ENCODE results near the gene HLA-DOB.
"Not testable (repeated sequence)": the region's sequence is repeated elsewhere in the genome, so short reads cannot be mapped to it uniquely, and the experiment has no call there.

HLA-DOB gene

GRCh38 chr6:32807020-32807580, 9.7 kb downstream of the HLA-DOB start:
- DNase-seq: no peak

DNA sequence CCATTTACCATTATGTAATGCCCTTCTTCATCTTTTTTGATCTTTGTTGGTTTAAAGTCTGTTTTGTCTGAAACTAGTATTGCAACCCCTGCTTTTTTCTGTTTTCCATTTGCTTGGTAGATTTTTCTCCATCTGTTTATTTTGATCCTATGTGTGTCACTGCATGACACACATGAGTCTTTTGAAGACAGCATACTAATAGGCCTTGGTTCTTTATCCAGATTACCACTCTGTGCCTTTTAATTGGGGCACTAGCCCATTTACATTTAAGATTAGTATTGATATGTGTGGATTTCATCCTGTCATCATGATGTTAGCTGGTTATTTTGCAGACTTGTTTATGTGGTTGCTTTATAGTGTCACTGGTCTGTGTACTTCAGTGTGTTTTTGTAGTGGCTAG, 11.4 kb downstream of the HLA-DOB start:
- not testable (repeated sequence) for DNase-seq

GRCh38 chr6:32803416-32803815, 13.4 kb downstream of the HLA-DOB start:
- DNase-seq: no peak

GRCh38 chr6:32799740-32800139, 17.1 kb downstream of the HLA-DOB start:
- DNase-seq: no peak

DNA sequence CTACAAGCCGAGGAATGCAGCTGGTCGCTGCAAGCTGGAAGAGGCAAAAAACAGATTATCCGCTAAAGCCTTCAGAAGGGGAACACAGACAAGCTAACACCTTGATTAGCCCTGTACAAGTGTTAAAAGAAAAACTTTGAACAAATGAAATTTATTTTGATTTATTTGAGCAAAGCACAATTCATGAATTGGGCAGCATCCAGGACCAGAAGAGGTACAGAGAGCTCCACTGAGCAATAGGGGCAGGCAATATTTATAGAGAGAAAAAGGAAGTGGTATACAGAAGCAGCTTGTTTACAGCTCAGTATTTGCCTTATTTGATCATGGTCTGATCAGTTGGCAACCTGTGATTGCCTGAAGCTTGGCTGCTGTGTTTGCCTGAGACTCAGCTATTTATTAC, 17.6 kb downstream of the HLA-DOB start:
- no peak for DNase-seq

GRCh38 chr6:32796848-32797776, 19.7 kb downstream of the HLA-DOB start:
- DNase-seq: no peak

- no peak for DNase-seq
These were observed 22.3 kb downstream of the HLA-DOB start for GRCh38 chr6:32794510-32794909.

- no peak for DNase-seq
These were observed 23.8 kb downstream of the HLA-DOB start for GRCh38 chr6:32792901-32793435.

GRCh38 chr6:32790306-32790705, 26.5 kb downstream of the HLA-DOB start:
- DNase-seq: no peak

- DNase-seq: peak; percentile 12
These were observed 30.8 kb downstream of the HLA-DOB start for GRCh38 chr6:32785781-32786533.

DNA sequence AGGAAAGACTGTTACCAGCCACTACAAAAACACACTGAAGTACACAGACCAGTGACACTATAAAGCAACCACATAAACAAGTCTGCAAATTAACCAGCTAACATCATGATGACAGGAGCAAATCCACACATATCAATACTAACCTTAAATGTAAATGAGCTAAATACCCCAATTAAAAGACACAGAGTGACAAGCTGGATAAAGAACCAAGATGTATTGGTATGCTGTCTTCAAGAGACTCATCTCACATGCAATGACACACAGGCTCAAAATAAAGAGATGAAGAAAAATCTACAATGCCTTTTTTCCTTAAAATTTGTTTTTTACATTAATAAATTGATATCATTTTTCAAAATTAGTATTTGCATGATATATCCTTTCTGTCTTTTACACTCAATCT, 33.9 kb downstream of the HLA-DOB start:
- not testable (repeated sequence) for DNase-seq

DNA sequence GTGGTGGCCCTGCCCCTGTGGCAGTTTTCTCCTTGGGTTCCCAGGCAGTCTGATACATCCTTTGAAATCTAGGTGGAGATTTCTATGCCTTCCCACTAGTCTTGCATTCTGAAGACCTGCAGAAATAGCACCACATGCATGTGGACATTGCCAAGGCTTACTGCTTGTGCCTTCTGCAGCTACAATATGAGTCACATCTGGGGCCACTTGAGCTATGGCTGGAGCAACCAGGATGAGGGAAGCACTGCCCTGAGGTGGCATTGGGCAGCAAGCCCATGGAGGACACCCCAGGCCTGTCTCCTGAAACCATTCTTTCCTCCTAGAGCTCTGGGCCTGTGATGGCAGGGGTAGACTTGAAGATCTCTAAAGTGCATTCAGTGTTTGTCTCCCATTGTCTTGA, 37.8 kb downstream of the HLA-DOB start:
- DNase-seq: no peak

GRCh38 chr6:32775071-32775470, 41.7 kb downstream of the HLA-DOB start:
- DNase-seq: no peak

- no peak for DNase-seq
These were observed 42.4 kb downstream of the HLA-DOB start for GRCh38 chr6:32774426-32774825.

- DNase-seq: no peak
These were observed 44.1 kb downstream of the HLA-DOB start for GRCh38 chr6:32772656-32773055.

- no peak for DNase-seq
These were observed 52.8 kb downstream of the HLA-DOB start for GRCh38 chr6:32764048-32764447.

DNA sequence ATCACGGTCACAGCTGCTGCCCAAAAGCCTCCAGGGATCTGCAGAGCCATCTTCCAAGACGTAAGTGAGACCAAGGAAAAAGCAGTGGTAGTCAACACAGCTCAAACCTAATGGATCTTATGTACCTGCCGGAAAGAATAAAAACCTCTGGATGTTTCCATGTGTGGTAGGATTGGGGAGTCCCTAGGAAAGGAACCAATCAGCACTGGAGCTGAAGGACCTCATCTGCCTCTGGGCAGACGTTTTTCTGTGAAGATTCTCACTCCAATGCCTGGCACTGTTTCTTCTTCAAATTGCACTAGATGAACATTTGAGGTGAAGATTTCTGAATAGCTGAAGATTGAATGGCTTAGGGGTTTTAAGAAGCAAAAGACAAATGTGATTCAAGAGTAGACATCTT, 53.4 kb downstream of the HLA-DOB start, which contains the start of gene HLA-DQB2:
HLA-DQB2 (minus strand) TSS at position 112 of the 400 bp plus-strand sequence; CDS start at position 50, 62 bp downstream.
- no peak for DNase-seq
